ENCODE results near the gene NGRN.
A peak's percentile ranks its signal among the peaks of the same experiment; 100 is the strongest.
"Not testable (repeated sequence)": the region's sequence is repeated elsewhere in the genome, so short reads cannot be mapped to it uniquely, and the experiment has no call there.

The NGRN gene

GRCh38 chr15:90286678-90287077 lies 21.2 kb downstream of the NGRN start:
- DNase-seq (ENCODE audit: low read depth) = peak; percentile 33

GRCh38 chr15:90287101-90287500 lies 21.6 kb downstream of the NGRN start:
- no peak for DNase-seq (ENCODE audit: low read depth)

- no peak for DNase-seq (ENCODE audit: low read depth)
Measured at GRCh38 chr15:90287946-90288345, 22.5 kb downstream of the NGRN start.

DNA sequence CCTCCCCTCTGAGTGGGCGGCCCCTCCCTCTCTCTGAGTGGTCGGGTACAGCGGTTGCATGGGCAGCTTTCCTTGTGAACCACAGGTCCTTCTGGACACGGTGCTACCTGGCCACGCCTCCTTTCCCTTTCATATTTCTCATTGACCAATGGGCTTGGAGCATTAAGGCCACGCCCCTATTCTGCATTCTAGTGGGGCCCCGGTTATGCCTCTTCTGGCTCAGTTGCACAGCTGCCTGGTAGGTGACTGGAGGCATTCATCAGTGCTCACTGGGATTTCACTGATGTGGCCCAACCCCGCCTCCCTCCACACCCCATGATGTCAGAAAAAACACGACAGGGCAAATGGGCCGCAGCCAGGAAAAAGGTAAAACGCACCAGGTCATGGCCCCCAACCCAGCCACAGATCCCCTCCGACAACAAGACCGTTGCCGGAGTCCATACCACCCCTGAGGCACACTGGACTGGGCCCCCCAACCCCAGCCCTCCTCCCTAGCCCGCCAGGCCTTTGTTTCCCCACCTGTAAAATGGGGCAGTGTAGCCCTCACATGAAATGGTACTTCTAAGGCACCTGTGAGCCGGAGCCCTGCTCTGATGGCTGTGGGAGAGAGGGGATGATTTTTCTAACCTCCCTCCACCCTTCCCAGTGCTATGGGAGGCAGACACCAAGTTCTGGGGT lies 26.3 kb downstream of the NGRN start:
- DNase-seq (ENCODE audit: low read depth) = no peak

- DNase-seq (ENCODE audit: low read depth) = peak; percentile 54
Measured at GRCh38 chr15:90293040-90293810, 27.8 kb downstream of the NGRN start.

GRCh38 chr15:90294159-90294558 lies 28.7 kb downstream of the NGRN start:
- DNase-seq (ENCODE audit: low read depth) = no peak

- no peak for DNase-seq (ENCODE audit: low read depth)
Measured at GRCh38 chr15:90294601-90295269, 29.3 kb downstream of the NGRN start.

DNA sequence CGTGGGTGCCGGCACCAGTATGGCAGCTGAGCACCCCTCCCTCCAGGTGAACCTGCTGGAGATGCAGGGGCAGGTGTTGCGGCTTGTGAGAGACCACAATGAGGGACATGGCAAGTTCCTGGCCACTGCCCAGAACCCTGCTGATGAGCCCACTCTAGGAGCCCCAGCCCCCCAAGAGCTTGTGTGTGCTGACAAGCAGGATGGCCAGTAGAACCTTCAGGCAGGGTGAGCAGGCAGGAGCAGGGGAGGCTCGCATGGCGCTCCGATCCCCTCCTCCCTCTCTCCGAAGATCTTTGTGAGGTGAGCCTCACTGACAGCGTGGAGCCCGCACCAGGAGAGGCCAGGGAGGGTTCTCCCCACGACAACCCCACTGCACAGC lies 29.8 kb downstream of the NGRN start:
- no peak for DNase-seq (ENCODE audit: low read depth)

DNA sequence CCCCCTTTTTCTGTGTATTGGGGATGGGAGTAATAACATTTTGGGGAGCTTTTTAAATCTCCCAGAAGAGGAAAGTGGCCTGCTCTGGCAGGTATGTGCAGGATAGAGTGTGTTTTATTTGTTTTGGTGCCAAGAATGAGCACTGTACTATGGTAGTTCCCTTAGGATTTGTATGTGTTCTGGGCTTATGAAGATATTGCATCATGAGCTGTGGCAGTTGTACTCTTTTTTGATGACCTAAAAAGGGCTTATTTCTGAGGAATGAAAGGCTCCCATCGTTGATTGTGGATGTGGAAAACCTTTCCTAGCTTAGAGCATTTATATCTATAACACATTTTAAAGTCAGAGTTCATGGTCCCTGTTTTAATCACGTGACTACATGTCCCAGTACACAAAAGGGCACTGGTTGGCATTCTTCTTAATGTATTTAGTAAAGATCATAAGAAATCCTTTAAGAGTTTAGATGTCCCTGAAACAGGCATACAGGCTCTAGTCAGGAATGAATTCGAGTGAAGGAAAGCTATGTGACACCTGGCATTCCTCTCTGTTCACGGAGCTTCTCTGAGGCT lies 30.9 kb downstream of the NGRN start:
- not testable (repeated sequence) for DNase-seq (ENCODE audit: low read depth)

DNA sequence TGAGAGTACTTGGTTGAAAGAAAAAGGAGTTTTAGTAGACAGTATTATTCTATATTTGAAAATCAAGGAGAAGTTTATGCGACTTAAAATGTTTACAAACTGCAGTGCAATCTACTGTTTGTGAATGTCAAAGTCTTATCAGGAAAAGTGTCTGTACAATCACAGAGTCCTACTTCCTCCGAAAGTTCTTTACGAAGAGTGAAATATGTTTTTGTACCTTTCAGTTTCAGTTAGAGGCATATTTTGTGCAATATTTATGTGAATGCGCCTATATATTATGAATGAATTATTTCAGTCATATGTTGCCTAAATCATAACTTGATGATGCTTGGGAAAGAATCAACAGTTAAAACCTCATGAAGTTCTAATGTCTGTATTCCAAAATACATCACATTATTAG lies 31.5 kb downstream of the NGRN start:
- no peak for DNase-seq (ENCODE audit: low read depth)

GRCh38 chr15:90300541-90300940 lies 35.1 kb downstream of the NGRN start:
- no peak for DNase-seq (ENCODE audit: low read depth)

GRCh38 chr15:90300988-90301706 lies 35.7 kb downstream of the NGRN start:
- peak; percentile 27 for DNase-seq (ENCODE audit: low read depth)

GRCh38 chr15:90301707-90302300 lies 36.3 kb downstream of the NGRN start:
- DNase-seq (ENCODE audit: low read depth) = no peak

DNA sequence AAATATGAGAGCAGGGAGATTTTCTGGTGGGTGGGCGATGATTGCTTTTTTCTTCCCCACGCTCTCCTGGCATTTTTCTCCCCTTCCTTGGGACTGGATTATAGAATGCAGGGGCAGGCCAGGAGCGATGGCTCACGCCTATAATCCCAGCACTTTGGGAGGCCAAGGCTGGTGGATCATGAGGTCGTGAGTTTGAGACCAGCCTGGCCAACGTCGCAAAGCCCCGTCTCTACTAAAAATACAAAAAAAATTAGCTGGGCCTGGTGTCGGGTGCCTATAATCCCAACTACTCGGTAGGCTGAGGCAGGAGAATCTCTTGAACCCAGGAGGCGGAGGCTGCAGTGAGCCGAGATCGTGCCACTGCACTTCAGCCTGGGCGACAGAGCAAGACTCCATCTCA lies 39.9 kb downstream of the NGRN start:
- not testable (repeated sequence) for DNase-seq (ENCODE audit: low read depth)

DNA sequence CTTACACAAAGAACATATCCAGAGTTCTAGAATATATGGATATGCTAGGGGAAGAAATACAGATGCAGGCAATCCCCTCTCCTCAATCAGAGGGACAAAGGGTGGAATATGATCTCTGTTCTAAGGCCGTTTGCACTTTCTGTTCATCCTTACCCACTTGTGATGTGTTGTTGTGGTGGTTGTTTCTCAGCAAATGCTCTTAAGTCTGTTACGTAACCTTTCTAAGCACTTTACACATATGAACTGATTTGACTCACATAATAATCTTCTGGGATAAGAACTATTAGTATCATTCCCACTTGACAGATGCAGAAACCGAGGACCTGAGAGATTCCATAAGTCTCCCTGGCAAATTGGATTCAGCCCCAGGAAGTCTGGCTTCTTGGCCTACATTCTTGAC lies 40.5 kb downstream of the NGRN start:
- DNase-seq (ENCODE audit: low read depth) = no peak

GRCh38 chr15:90306560-90306959 lies 41.1 kb downstream of the NGRN start:
- no peak for DNase-seq (ENCODE audit: low read depth)

- no peak for DNase-seq (ENCODE audit: low read depth)
Measured at GRCh38 chr15:90307661-90308060, 42.2 kb downstream of the NGRN start.

DNA sequence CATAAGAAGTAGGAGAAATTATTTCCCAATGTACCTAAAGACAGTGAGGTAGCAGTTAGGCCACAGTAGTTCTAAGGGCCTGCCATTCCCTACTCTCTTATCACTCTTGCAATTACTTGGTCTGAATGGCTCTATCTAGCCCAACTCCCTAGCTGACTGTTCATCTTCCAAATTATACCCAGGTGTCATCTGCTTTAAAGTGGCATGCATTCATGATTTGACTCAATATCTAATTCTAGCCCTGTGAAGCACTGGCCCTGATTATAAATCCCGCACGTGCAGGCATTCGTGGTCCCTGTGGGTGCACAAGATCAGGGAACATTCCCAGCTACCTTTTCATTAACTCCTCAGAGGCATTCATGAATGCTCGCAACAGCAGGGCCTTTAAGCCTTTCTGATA lies 43.5 kb downstream of the NGRN start:
- DNase-seq (ENCODE audit: low read depth) = no peak

GRCh38 chr15:90315278-90315982 lies 50.0 kb downstream of the NGRN start:
- no peak for DNase-seq (ENCODE audit: low read depth)

DNA sequence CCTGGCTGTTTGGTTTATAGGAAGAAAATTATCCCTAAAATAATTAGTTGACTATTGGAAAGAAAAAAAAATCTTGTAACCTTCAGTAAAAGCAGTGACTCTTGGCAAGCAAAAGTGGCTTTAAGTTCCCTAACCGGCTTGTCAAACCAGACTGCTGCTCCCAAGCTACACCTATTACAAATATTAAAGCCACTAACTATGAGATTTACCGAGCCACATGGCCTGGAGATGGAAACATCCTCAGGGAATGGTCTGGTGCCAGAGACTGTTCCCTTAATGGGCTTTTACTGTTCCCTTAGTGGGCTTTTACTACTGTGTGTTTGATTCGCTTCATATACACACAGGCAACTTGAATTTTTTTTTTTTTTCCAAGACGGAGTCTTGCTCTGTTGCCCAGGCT lies 50.7 kb downstream of the NGRN start:
- no peak for DNase-seq (ENCODE audit: low read depth)

DNA sequence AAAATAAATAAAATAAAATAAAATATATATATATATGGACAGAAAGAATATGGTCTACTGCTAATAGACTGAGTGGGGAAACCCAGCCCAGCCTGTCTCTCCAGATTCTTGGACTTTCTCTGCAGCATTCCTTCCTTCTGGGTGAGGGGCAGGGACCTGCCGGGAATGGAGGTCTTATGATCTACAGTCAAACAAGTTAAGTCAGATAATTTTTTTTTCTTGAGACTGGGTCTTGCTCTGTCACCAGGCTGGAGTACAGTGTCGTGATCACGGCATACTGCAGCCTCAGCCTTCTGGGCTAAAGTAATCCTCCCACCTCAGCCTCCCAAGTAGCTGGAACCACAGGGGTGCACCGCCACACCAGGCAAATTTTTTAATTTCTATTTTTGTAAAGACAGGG lies 53.1 kb downstream of the NGRN start:
- DNase-seq (ENCODE audit: low read depth) = no peak
